Stimulated activated CD4-positive, alpha-beta T cell treated with anti-CD3 and anti-CD28 coated beads, Interleukin-12 subunit alpha, Interleukin-12 subunit beta, amount 100 ng/mL, for 24 hours (primary cell): ENCODE measurements around the gene KATNAL2.
A peak's percentile ranks its signal among the peaks of the same experiment; 100 is the strongest.

Experiments
- DNase-seq, 2 experiments: peaks; one replicate each; pipeline ENCODE4 v3.0.0-alpha.2; 2020; ENCODE audit warnings: low read depth in 2 of 2

KATNAL2 gene

GRCh38 chr18:47115205-47115604 is 197.8 kb downstream of the KATNAL2 start:
- DNase-seq: no peak

GRCh38 chr18:47118981-47119380 is 201.6 kb downstream of the KATNAL2 start:
- no peak for DNase-seq

GRCh38 chr18:47120428-47120827 is 203.0 kb downstream of the KATNAL2 start:
- DNase-seq: no peak

GRCh38 chr18:47121146-47121545 is 203.7 kb downstream of the KATNAL2 start:
- no peak for DNase-seq

- no peak for DNase-seq
Observed at GRCh38 chr18:47141289-47141688, 223.9 kb downstream of the KATNAL2 start.

GRCh38 chr18:47143153-47143552 is 225.8 kb downstream of the KATNAL2 start:
- no peak for DNase-seq

GRCh38 chr18:47143899-47144485 is 226.6 kb downstream of the KATNAL2 start:
- DNase-seq: no peak

- no peak for DNase-seq
Observed at GRCh38 chr18:47146206-47146605, 228.8 kb downstream of the KATNAL2 start.

- DNase-seq: no peak
Observed at GRCh38 chr18:47149457-47150028, 232.1 kb downstream of the KATNAL2 start.

- DNase-seq: peak; percentile 71 to 86
Observed at GRCh38 chr18:47150029-47150823, 232.8 kb downstream of the KATNAL2 start, which contains the start of gene HDHD2. HDHD2 (minus strand) TSS chr18:47150500; CDS start chr18:47136439, 14,061 bp downstream.

- no peak for DNase-seq
Observed at GRCh38 chr18:47150824-47151366, 233.5 kb downstream of the KATNAL2 start.

GRCh38 chr18:47151439-47151838 is 234.0 kb downstream of the KATNAL2 start:
- DNase-seq: no peak
